ENCODE results near the gene SMLR1.

The SMLR1 gene

DNA sequence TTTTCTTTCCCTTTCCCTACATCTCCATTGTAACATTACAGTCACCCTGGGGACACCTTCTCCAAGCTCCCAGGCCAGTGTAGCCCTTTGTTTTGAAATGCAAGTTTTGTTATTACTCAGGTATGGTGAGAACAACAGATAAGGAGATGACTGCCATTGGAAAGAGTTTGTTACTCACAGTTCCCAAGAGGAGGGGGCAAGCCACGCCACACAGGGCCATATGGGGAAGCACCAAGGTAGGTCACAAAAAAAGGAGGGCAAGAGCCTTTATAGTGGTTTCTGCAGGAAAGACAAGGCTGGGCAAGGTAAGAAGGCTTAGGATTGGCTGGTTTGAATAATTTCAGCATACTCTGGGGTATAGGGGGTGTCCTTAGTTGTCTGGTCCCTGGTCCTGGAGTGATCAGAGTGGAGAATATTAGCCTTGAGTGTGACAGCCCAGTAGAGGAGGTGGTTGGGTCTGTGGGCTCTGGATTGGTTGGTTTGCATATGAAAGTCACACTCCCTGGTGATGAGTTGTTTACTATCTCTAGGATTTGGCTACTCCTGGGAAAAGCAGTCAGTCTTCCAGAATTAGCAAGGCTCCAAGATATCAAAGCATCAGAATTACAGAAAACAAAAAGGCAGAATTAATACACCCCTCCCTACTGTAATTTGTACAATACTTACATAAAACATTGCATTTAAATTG is 33.1 kb upstream of the SMLR1 start:
- Histone ChIP-seq H3K27me3 (ENCODE audit: control insufficient read depth in 3 of 3, insufficient read depth in 3 of 3, low read depth in 1 of 3, low read length in 3 of 3) (no peaks in the 10 kb centered on the region), H3K14ac (ENCODE audit: low read length) (no peak overlapping the region), H4K8ac (ENCODE audit: low read depth, low read length) (no peak overlapping the region), H2BK5ac (ENCODE audit: low read length) (no peak overlapping the region), H3K18ac (ENCODE audit: low read length) (no peak overlapping the region), H2BK12ac (ENCODE audit: low read length) (no peak overlapping the region), H2AFZ (ENCODE audit: low read length) (no peak overlapping the region), H3K4ac (ENCODE audit: low read length) (no peak overlapping the region), H2BK15ac (ENCODE audit: low read length) (no peak overlapping the region), H3K9ac (ENCODE audit: low read depth, low read length, poor library complexity) (no peak overlapping the region), H3K23ac (ENCODE audit: low read depth, low read length, poor library complexity) (no peak overlapping the region), H3K4me2 (ENCODE audit: insufficient read depth, low read length, poor library complexity, severe bottlenecking) (no peak overlapping the region), H3K4me3 (ENCODE audit: low read length in 2 of 2) (peak overlapping the region in 1 of 2 donors; percentile 56), H3K36me3 (replicated peaks in 1 of 2; ENCODE audit: control insufficient read depth in 2 of 2, insufficient read depth in 2 of 2, low read length in 2 of 2) (no peaks in the 10 kb centered on the region), H3K4me1 (ENCODE audit: control insufficient read depth in 2 of 2, insufficient read depth in 1 of 2, low read depth in 1 of 2, low read length in 2 of 2) (peaks cover 0 to 2% of the 10 kb centered on the region in 2 donors), H3K9me3 (replicated peaks in 1 of 2; ENCODE audit: control insufficient read depth in 2 of 2, insufficient read depth in 1 of 2, low read depth in 1 of 2, low read length in 2 of 2) (no peaks in the 10 kb centered on the region), H2BK120ac (ENCODE audit: low read depth, low read length) (no peak overlapping the region), H4K91ac (ENCODE audit: low read depth, low read length, poor library complexity) (no peak overlapping the region), H2AK5ac (ENCODE audit: low read depth, low read length) (no peak overlapping the region), H3K27ac (replicated peaks; ENCODE audit: low read length) (no peak overlapping the region), H3K79me1 (ENCODE audit: low read depth, low read length) (no peaks in the 10 kb centered on the region)
- no peak for DNase-seq (ENCODE audit: low spot score)
- WGBS, 2 donors (ENCODE audit: extremely low coverage in 2 of 2, insufficient read length in 2 of 2, insufficient replicate concordance in 1 of 2), result no CpG with 5 or more reads among the region's 1 CpG

DNA sequence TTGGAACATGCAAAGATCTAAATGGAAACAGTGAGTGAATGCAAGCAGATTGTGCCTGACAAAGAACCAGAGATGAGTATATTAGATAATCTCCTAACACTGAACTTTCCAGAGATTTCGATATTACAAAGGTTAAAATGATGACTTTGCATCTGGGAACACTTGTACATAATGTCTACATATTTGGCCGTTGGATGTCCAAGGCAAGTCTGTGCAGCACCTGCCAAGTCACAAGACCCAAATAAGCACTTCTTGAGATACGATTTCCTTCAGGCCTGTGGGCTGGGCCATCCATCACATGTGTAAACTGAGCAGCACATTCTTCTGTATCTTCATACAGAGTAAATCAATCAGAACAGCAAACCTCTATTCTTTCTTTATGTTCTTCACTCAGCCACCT is 32.5 kb upstream of the SMLR1 start:
- no peak overlapping the region for H3K14ac ChIP-seq (ENCODE audit: low read length)
- no peaks in the 10 kb centered on the region for H3K79me1 ChIP-seq (ENCODE audit: low read depth, low read length)
- no peaks in the 10 kb centered on the region for H3K36me3 ChIP-seq (replicated peaks in 1 of 2; ENCODE audit: control insufficient read depth in 2 of 2, insufficient read depth in 2 of 2, low read length in 2 of 2)
- H3K9me3 ChIP-seq (replicated peaks in 1 of 2; ENCODE audit: control insufficient read depth in 2 of 2, insufficient read depth in 1 of 2, low read depth in 1 of 2, low read length in 2 of 2), result no peaks in the 10 kb centered on the region
- no peak overlapping the region for H3K27ac ChIP-seq (replicated peaks; ENCODE audit: low read length)
- no peak overlapping the region for H3K23ac ChIP-seq (ENCODE audit: low read depth, low read length, poor library complexity)
- WGBS, 2 donors (ENCODE audit: extremely low coverage in 2 of 2, insufficient read length in 2 of 2, insufficient replicate concordance in 1 of 2), result no CpG with 5 or more reads among the region's 3 CpGs
- H2BK120ac ChIP-seq (ENCODE audit: low read depth, low read length), result no peak overlapping the region
- no peak overlapping the region for H3K9ac ChIP-seq (ENCODE audit: low read depth, low read length, poor library complexity)
- no peak for DNase-seq (ENCODE audit: low spot score)
- no peak overlapping the region for H4K8ac ChIP-seq (ENCODE audit: low read depth, low read length)
- H2AK5ac ChIP-seq (ENCODE audit: low read depth, low read length), result no peak overlapping the region
- no peaks in the 10 kb centered on the region for H3K27me3 ChIP-seq (ENCODE audit: control insufficient read depth in 3 of 3, insufficient read depth in 3 of 3, low read depth in 1 of 3, low read length in 3 of 3)
- H4K91ac ChIP-seq (ENCODE audit: low read depth, low read length, poor library complexity), result no peak overlapping the region
- no peak overlapping the region for H3K4me2 ChIP-seq (ENCODE audit: insufficient read depth, low read length, poor library complexity, severe bottlenecking)
- peaks cover 0 to 2% of the 10 kb centered on the region in 2 donors for H3K4me1 ChIP-seq (ENCODE audit: control insufficient read depth in 2 of 2, insufficient read depth in 1 of 2, low read depth in 1 of 2, low read length in 2 of 2)
- H3K18ac ChIP-seq (ENCODE audit: low read length), result no peak overlapping the region
- H2BK12ac ChIP-seq (ENCODE audit: low read length), result no peak overlapping the region
- H2BK5ac ChIP-seq (ENCODE audit: low read length), result no peak overlapping the region
- H2BK15ac ChIP-seq (ENCODE audit: low read length), result no peak overlapping the region
- no peak overlapping the region for H3K4ac ChIP-seq (ENCODE audit: low read length)
- no peak overlapping the region for H2AFZ ChIP-seq (ENCODE audit: low read length)
- no peak overlapping the region for H3K4me3 ChIP-seq (ENCODE audit: low read length in 2 of 2)

DNA sequence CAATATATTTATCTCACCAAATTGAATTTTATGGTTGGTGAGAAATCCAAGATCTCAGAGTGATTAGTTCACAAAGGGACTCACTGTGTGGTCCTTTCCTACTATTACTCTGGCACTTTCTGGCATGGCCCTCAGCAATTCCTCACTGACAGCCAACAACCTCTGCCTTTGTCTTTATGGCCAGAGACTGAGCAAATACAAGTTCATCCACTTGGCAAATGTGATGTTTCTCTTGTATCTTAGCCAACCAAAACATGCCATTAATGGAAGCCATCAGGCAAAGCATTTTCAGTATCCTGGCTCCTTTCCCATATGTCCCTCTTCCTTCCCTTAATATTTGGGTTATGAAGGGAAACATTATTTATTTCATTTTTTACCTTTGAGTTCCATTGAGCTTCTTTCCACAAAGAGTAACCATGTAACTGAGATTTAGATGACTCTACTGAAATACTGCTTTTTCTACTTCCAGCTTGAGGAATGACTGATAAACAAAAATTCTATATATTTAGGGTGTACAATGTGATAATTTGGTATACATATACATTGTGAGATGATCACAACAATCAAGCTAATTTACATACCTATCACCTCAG is 30.8 kb upstream of the SMLR1 start:
- no peak overlapping the region for H2BK12ac ChIP-seq (ENCODE audit: low read length)
- H3K4ac ChIP-seq (ENCODE audit: low read length), result no peak overlapping the region
- no peak overlapping the region for H3K4me2 ChIP-seq (ENCODE audit: insufficient read depth, low read length, poor library complexity, severe bottlenecking)
- no peak overlapping the region for H4K91ac ChIP-seq (ENCODE audit: low read depth, low read length, poor library complexity)
- no peak overlapping the region for H2BK120ac ChIP-seq (ENCODE audit: low read depth, low read length)
- no peak overlapping the region for H3K4me3 ChIP-seq (ENCODE audit: low read length in 2 of 2)
- no peak overlapping the region for H3K23ac ChIP-seq (ENCODE audit: low read depth, low read length, poor library complexity)
- H4K8ac ChIP-seq (ENCODE audit: low read depth, low read length), result no peak overlapping the region
- peaks cover 0 to 2% of the 10 kb centered on the region in 2 donors for H3K4me1 ChIP-seq (ENCODE audit: control insufficient read depth in 2 of 2, insufficient read depth in 1 of 2, low read depth in 1 of 2, low read length in 2 of 2)
- H3K14ac ChIP-seq (ENCODE audit: low read length), result no peak overlapping the region
- H3K79me1 ChIP-seq (ENCODE audit: low read depth, low read length), result no peaks in the 10 kb centered on the region
- peaks cover 0 to 2% of the 10 kb centered on the region in 2 donors for H3K9me3 ChIP-seq (replicated peaks in 1 of 2; ENCODE audit: control insufficient read depth in 2 of 2, insufficient read depth in 1 of 2, low read depth in 1 of 2, low read length in 2 of 2)
- no peak overlapping the region for H2BK5ac ChIP-seq (ENCODE audit: low read length)
- H3K36me3 ChIP-seq (replicated peaks in 1 of 2; ENCODE audit: control insufficient read depth in 2 of 2, insufficient read depth in 2 of 2, low read length in 2 of 2), result no peaks in the 10 kb centered on the region
- no peak for DNase-seq (ENCODE audit: low spot score)
- no peak overlapping the region for H3K9ac ChIP-seq (ENCODE audit: low read depth, low read length, poor library complexity)
- no peak overlapping the region for H2BK15ac ChIP-seq (ENCODE audit: low read length)
- no peaks in the 10 kb centered on the region for H3K27me3 ChIP-seq (ENCODE audit: control insufficient read depth in 3 of 3, insufficient read depth in 3 of 3, low read depth in 1 of 3, low read length in 3 of 3)
- no peak overlapping the region for H2AFZ ChIP-seq (ENCODE audit: low read length)
- no peak overlapping the region for H3K27ac ChIP-seq (replicated peaks; ENCODE audit: low read length)
- no peak overlapping the region for H2AK5ac ChIP-seq (ENCODE audit: low read depth, low read length)
- no peak overlapping the region for H3K18ac ChIP-seq (ENCODE audit: low read length)

DNA sequence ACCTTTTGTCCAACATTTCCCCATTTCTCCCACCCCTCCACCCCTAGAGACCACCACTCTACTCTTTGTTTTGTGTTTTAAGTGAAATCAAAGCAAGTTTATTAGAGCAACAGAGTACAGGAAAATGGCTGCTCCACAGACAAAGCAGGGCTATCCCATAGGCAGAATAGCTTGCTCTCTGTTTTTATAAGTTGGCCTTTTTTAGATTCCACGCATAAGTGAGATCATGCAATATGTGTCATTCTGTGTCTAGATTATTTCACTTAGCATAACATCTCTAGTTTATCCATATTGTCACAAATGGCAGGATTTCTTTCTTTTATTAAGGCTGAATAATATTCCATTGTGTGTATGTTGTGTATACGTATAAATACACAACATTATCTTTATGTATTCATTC is 30.1 kb upstream of the SMLR1 start:
- Histone ChIP-seq H4K91ac (ENCODE audit: low read depth, low read length, poor library complexity) (no peak overlapping the region), H3K23ac (ENCODE audit: low read depth, low read length, poor library complexity) (no peak overlapping the region)

More for the DNA sequence above, 30.1 kb upstream of the SMLR1 start:
- Histone ChIP-seq H3K9ac (ENCODE audit: low read depth, low read length, poor library complexity) (no peak overlapping the region), H3K18ac (ENCODE audit: low read length) (no peak overlapping the region), H3K79me1 (ENCODE audit: low read depth, low read length) (no peaks in the 10 kb centered on the region), H3K27ac (replicated peaks; ENCODE audit: low read length) (no peak overlapping the region), H3K36me3 (replicated peaks in 1 of 2; ENCODE audit: control insufficient read depth in 2 of 2, insufficient read depth in 2 of 2, low read length in 2 of 2) (no peaks in the 10 kb centered on the region), H3K4me3 (ENCODE audit: low read length in 2 of 2) (no peak overlapping the region), H3K4me1 (ENCODE audit: control insufficient read depth in 2 of 2, insufficient read depth in 1 of 2, low read depth in 1 of 2, low read length in 2 of 2) (peaks cover 0 to 2% of the 10 kb centered on the region in 2 donors), H2AK5ac (ENCODE audit: low read depth, low read length) (no peak overlapping the region), H2BK15ac (ENCODE audit: low read length) (no peak overlapping the region), H2BK120ac (ENCODE audit: low read depth, low read length) (no peak overlapping the region), H3K4ac (ENCODE audit: low read length) (no peak overlapping the region), H4K8ac (ENCODE audit: low read depth, low read length) (no peak overlapping the region), H2BK12ac (ENCODE audit: low read length) (no peak overlapping the region), H3K27me3 (ENCODE audit: control insufficient read depth in 3 of 3, insufficient read depth in 3 of 3, low read depth in 1 of 3, low read length in 3 of 3) (no peaks in the 10 kb centered on the region), H3K14ac (ENCODE audit: low read length) (no peak overlapping the region), H3K9me3 (replicated peaks in 1 of 2; ENCODE audit: control insufficient read depth in 2 of 2, insufficient read depth in 1 of 2, low read depth in 1 of 2, low read length in 2 of 2) (peaks cover 0 to 2% of the 10 kb centered on the region in 2 donors), H3K4me2 (ENCODE audit: insufficient read depth, low read length, poor library complexity, severe bottlenecking) (no peak overlapping the region), H2AFZ (ENCODE audit: low read length) (no peak overlapping the region), H2BK5ac (ENCODE audit: low read length) (no peak overlapping the region)
- DNase-seq (ENCODE audit: low spot score), result no peak
- WGBS, 2 donors (ENCODE audit: extremely low coverage in 2 of 2, insufficient read length in 2 of 2, insufficient replicate concordance in 1 of 2), result no CpG with 5 or more reads among the region's 2 CpGs

Data from neuronal stem cell (in vitro differentiated cells).